Non-pigmented ciliary epithelial cell (primary cell): ENCODE data around the gene NAA16.

Experiments
- DNase-seq: peaks from one replicate; pipeline ENCODE4 v3.0.0-alpha.2; 2010; ENCODE audit warnings: low read depth

The NAA16 gene

DNA sequence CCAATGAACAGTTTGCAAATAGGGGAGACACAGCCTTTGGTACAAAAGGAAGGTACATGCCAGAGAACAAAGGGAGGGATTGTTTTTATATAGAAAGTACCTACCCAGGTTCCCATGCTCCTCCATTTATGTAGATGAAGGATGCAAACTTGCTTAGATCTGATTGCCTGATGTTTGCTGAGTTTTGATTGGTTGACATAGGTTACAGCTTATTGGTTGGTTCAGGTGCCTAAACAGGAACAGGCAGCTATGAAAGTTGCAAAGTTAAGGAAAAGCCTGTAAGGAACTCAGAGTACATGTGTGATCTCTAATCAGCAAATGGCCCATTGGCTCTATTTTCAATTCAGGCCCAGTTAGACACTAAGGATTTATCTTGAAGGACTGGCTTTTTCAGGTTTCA is 6.5 kb upstream of the NAA16 start:
- no peak for DNase-seq

DNA sequence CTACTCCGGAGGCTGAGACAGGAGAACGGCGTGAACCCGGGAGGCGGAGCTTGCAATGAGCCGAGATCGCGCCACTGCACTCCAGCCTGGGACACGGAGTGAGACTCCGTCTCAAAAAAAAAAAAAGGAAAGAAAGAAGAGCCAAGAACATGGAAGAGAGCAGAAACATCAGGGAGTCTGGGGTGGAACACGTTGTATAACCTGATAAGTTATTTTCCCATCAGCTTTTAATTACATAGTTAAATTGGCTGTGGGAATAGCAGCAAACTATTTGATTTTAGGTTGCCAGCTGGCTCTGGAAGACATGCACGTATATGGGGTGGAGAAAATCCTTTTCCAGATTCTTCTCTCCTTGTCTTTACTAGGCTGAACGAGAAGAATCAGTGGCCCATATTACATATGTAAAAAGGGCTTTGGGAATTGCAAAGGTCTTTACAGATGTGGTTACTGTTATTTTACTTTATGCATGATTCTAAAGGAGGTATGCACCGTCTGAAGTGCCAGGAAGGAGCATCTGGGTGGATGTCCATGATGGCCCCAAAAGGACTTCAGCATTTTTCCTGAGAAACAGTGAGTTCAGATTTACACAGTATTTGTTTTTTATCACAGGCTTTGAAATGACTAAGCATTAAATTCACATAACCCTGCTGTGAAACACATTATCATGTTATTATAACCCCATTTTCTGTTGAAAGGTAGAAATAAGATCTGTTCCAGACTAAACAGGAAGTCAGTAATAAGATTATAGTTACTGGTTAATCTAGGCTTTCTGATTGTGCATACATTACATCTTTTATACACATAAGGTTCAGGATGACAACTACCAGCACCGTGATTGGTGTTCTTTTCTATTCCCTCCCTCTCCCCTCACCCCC is 4.6 kb upstream of the NAA16 start:
- no peak for DNase-seq

DNA sequence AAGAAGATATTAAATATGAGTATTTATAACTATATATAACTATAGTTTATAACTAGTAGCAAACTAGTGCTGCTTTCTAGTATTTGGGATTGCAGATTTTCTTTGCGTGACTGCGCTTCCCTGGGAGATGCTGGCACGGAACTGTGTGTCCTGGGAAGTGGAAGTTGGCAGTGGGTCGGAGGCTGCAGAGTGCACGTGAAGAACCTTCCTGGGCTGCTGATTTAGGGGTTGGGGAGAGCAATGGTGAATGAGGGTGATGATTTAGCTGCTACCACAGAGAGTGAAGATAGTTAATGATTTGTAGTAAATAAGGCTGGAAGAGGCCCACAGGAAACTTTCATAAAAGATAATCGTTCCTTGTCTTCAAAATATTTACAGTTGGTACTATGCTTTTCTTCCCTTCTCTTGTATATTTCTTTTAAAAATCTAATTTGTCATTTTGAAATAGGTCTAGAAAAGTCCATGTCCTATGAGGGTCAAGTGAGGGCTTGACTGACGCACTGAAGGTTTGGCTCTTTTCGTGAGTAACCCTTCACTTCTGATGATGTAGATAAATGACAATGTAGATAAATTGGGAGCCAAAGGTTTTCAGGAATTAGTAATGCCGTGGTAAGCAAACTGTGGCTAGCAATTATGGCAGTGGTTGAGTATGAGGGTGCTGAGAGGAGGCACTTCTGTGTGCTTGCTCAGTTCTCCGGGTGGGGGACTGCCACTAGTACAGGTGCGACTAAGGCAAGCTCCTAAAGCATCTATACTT is 3.0 kb upstream of the NAA16 start:
- no peak for DNase-seq

DNA sequence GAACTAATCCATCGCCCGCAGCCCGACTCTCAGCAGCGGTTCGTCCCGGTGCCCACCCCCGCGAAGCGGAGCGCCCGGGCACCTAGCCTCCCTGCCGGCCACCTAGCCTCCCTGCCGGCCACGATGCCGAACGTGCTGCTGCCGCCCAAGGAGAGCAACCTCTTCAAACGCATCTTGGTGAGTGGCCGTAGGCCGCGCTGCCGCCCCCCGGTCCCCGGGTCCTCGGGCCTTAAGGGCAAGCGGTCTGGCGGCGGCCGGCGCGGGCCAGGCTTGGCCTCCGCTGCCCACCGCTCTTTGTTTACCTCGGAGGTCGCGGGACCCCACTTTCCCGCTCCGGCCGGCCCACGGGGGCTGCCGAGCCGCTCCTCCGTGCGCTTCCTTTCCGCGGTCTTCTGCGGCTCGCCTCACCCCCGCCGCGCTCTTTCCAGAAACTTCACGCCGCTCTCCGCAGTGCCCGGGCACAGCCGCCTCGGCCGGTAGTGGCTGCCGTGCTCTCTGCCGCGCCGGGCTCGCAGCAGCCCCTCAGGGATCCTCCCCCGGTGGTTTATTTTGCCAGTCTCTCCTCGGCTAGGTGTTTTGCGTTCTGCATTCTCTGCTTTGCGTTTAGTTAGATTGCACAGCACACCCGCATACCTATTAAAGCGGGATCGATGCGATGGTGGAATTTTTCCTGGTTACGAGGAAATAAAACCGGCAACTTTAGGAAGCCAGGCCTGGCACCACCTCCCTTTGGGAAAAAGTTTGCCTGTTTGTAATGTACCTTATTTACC is 524 bp downstream of the NAA16 start:
- DNase-seq: no peak

DNA sequence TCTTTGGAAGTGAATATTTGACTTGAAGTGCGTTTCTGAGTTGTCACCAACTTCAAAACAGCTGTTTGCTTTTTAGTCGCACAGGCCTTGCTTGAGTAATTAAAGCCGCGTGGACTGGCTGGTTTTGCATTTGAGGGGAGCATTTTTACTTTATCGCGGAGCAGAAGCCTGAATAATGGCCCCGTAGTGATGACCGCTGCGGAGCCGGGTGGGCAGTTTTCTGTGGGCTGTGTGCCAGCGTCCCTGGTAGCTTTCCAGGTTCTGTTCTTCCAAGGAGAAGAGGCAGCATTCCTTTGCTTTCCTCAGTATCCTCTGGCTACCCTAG is 1.1 kb downstream of the NAA16 start:
- no peak for DNase-seq

DNA sequence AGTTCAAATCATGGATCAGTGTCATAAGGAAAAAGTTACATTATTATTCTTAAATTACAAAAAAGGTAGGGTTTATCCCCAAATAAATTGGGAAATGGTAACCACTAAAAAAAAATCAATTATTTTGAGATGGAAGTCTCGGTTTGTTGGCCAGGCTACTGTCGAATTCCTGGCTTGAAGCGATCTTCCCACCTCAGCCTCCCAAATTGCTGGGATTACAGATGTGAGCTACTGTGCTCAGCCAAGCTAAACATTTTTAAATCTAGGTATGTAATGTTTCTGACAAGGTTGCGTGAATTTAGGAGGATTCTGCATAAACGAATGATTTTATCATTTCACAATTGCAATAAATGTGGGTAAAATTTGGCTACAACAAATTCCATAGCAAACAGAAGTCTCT is 2.0 kb downstream of the NAA16 start:
- DNase-seq: no peak

DNA sequence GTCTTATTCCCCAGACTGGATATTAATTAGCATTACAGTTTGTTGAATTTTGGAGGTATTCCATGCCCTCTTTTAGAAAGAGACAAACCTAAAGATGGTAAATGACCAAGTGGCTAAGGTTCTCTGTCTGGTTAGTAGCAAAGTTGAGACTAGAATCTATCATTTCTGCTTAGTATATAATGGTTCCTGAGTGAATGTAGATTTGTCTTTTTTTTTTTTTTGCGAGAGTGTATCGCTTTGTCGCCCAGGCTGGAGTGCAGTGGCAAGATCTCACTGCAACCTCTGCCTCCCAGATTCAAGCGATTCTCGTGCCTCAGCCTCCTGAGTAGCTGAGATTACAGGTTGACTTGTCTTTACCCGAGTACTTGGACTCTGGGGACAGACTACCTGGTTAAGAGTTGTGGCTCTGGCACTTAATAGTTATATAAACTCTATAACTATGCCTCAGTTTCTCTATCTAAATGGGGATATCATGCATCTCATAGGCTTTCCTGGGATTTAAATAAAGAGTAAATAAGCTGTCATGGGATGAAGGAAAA is 2.7 kb downstream of the NAA16 start:
- DNase-seq: no peak

DNA sequence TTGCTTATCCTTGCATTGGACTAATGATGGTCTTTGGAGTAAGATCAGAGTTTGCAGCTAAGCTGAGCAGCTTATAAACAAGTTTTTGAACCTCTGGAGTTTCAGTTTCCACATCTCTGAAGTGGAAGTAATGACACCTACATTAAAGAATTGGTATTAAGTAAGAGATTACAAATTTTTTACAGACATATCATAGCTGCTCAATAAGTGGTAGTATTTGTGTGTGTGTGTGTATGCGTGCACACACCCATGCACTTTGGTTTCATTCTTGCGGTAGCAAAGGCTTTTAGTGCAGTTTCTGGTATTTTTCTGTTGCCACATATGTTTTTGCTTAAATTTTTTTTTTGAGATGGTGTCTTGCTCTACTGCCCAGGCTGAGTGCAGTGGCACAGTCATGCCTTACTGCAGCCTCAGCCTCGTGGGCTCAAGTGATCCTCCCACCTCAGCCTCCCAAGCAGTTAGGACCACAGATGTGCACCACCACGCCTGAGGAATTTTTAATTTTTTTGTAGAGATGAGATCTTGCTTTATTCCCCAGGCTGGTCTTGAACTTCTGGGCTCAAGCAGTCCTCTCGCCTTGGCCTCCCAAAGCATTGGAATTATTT is 4.5 kb downstream of the NAA16 start:
- DNase-seq: no peak

DNA sequence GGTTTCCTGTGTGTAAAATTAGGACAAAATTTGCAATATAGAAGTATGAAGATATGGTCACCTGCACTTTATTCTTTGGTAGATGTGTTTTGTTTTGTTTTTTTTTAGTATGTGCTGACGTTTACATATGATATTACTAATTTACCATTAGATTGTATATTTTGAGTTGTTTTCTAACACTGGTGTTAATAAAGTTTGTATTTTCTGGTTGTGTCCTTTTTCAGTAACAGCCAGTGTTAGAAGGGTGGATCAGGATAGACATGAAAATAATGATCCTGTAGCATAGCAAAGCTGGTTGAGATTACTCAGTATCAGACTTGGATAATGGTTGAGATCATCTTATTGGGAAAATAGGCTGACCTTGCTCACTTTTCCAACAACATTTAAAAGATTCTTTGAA is 6.2 kb downstream of the NAA16 start:
- no peak for DNase-seq

DNA sequence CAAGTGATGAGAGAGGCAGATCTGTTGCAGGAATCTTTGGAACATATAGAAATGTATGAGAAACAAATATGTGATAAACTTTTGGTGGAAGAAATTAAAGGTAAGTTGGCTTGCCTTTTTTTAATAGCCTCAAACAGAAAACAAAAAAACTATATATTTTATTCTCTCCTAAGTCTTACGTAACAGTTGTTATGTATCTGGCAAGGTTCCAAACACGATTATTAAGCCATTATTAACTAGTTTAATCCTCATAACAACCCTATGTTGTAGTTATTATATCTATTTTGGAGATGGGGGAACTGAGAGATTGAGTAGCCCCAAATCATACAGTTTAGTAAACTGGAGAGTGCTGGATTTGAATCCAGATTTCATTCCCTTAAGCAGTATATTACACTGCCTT is 14.7 kb downstream of the NAA16 start:
- DNase-seq: no peak

DNA sequence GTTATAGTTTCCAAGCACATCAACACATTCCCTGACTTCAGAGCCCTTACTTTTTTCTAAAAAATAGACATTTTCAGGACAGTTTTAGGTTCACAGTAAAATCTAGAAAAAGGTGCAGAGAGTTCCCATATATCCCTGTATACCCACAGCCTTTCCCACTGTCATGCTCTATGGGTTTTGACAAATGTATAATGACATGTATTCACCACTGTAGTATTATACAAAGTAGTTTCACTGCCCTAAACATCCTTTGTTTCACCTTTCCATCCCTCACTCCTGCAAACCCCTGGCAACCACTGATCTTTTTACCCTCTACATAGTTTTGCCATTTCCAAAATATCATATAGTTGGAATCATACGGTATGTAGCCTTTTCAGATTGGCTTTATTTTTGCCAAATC is 15.6 kb downstream of the NAA16 start:
- DNase-seq: no peak

DNA sequence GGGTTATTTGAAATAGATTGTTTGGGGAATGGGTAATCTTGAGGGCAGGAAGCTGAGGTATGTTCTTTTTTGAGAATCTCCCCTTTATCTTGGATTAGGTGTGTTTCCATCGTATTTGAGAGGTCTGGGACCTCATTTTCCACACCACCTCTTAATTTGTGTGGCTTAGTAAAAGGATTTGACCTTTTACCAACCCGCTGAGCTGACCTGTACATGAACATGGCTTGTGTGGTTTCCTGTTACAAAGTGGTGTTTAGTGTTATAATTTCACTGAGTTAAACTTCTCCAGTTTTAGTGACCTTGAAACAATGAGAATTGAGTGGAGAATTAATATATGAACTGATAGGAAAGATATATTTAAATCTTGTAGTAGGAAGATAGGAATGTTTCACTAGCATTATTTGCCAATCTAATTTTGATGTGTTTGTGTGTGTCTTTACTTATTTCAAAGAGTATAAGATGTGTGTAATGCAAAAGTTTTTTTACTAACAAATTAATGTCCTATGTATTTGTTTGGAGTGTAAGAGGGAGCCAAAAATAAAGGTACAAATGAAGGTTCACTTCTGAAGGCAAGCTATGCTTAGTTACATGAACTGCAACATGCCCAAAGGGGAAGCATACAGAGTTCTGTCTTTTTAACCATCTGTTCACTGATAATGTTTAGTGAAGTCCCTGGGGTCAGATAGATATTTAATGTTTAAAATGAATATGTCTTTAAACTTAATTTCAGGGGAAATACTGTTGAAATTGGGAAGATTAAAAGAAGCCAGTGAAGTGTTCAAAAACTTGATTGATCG is 17.1 kb downstream of the NAA16 start:
- DNase-seq: no peak

DNA sequence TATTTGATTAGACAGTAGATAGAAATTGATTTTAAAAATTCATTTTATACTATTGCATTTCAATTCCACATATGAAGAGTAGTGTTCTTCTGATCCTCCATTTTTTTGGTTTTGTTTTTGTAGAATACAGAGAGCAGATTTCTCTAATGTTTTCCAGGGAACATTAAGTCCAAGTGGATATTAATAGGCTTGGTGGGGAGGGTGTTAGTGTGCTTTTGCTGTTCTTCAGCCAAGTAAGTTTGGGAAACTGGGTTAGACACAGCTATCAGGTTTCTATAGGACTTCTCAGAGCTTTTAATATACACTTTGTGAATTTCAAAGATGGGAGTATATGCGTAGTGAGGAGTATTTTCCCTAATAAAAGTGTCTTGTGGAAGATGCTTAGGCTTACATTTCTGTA is 21.8 kb downstream of the NAA16 start:
- DNase-seq: no peak

DNA sequence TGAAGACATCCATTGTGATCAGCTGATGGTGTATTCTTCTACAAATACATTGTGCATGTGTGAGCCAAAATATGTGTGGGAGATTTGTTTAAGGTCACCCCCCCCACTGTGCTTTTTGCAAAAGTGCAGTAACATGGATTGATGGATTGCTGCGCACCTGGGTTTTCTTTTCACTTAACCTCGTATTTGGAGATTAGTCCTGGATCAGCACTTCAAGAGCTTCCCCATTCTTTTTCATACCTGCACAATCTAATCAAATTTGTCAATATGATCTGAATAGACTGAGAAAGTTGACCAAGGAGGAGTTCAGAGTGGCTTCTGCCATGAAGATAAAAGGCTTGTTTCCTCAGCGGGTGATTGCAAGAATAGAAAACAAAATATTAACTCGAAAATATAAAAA is 23.7 kb downstream of the NAA16 start:
- DNase-seq: no peak

DNA sequence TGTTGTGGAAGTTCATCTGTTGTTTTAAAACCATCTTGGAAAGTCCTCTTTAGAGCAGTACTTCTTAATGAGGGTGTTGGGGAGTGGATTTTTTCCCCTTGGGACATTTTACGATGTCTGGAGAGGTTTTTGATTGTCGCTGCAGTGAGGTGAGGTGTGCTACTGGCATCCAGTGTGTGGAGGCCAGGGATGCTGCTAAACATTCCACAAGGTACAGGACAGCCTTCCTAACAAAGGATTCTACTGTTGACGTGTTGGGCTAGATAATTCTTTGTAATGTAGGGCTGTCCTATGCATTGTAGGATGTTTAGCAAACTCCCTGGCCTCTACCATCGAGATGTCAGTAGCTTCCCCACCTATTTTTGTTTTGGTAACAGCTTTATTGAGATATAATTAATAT is 33.3 kb downstream of the NAA16 start:
- no peak for DNase-seq

DNA sequence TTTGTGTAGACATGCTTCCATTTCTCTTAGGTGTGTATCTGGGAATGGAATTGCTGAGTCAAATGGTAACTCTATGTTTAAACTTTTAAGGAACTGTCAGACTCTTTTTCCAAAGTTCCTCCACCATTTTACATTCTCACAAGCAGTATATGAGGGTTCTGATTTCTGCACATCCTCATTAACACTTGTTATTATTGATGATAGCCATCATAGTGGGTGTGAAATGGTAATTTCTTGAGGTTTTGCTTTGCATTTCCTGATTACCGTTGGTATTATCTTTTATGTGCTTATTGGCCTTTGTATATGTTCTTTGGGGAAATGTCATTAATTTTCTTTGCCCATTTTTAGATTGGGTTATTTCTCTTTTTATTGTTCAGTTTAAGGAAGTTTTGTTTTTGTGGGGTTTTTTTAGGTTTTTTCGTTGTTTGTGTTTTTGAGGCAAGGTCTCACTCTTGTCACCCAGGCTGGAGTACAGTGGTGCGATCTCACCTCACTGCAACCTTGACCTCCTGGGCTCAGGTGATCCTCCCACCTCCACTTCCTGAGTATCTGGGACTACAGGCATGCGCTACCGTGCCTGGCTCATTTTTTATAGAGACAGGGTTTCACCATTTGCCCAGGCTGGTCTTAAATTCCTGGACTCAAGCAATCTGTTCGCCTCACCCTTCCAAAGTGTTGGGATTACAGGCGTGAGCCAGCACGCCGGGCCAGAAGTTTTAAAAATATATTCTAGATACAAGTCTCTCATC is 34.3 kb downstream of the NAA16 start:
- no peak for DNase-seq

DNA sequence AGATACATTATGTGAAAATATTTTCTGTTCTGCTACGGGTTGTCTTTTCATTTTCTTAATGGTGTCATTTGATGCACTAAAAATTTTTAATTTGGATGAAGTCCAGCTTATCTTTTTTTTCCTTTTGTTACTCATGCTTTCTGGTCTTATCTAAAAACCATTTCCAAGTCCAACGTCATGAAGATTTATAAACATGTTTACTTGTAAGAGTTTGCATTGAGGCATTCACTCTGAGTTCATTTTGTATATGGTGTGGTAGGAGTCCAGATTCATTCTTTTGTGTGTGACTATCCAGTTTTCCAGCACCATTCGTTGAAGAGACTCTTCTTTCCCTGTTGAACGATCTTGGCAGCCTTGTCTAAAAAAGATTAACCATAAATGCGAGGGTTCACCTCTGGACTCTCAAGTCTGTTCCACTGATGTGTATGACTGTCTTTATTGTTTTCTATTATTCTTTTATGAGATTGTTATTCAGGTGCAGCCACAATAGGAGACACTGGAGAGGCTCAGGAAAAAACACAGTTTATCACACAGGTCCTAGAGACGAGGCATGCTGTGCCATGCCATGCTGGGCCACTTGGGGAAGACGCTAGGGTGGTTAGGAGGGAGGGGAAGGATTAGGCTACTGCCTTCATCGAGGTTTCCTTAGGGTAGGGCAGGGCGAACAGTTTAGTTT is 35.0 kb downstream of the NAA16 start:
- DNase-seq: no peak

DNA sequence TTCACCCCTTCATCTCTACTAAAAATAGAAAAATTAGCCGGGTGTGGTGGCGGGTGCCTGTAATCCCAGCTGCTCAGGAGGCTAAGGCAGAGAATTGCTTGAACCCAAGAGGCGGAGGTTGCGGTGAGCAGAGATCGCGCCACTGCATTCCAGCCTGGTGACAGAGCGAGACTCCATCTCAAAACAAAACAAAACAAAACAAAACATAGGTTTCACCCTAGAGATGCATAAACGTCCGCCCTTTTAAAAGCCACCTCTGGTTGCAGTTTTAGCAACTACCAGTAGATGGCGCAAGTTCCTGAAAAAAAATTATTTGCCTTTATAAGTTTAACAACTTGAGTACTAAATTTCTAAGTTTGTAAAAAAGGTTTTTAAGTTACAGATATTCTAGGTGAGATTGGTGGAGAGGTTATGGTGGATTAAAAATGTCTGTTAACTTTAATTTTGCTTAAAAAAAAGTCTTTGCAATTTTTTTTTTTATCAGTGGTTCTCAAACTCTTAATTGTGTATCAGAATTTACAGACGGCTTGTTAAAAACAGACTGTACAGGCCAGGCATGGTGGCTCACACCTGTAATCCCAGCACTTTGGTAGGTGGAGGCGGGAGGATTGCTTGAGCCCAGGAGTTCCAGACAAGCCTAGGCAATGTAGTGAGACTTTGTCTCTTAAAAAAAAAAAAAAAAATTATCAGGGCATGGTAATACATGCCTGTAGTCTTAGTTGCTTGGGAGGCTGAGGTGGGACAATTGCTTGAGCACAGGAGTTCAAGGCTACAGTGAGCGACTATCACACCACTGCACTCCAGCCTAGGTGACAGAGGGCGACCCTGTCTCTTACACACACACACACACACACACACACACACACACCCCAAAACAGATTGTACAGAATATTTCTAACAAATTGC is 42.1 kb downstream of the NAA16 start:
- DNase-seq: no peak

DNA sequence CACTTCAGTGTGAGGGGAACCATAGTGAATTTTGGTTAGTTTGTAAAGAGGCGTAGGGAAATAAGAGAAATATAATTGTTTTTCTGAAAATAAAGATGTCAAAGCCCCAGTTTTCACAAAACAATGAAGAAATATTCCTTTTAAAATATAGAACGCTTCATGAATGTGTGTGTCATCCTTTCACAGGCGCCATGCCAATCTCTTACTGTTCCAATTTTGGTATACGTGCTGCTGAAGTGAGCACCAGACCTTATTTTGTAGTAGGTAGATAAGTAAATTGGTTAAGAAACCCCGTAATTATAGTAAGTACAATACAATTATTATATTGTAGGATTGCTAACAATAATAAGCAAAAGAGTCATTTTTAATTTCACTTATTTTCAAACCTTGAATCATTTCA is 43.3 kb downstream of the NAA16 start:
- DNase-seq: no peak
